Endothelial cell of umbilical vein (primary cell): Measurements from ENCODE around the gene COX10. TPM values are rescaled to one million over a fixed set of nuclear protein-coding genes. Genes with fewer than 3 reads are reported as not detected.

ENCODE experiments used
- BruUV-seq: library from RNA; stranded (reverse); fragments of 400-500 nt; replicated peaks from 2 replicates; lab custom pipeline; 2021; lab: Mats Ljungman, UMichigan
- CTCF ChIA-PET: fragments of 300-600, 350-600 bp; sonication (Branson Sonifier 250); formaldehyde crosslinking; loops from one replicate; lab custom pipeline; 2021; ENCODE audit warnings: antibody characterized with exemption, inconsistent platforms; lab: Charles Lee
- POLR2A ChIA-PET: fragments of 300-600, 350-600 bp; sonication (Branson Sonifier 250); formaldehyde crosslinking; loops from one replicate; lab custom pipeline; 2021; ENCODE audit warnings: antibody characterized with exemption, inconsistent platforms; lab: Charles Lee
- DNase-seq: peaks from one replicate; pipeline ENCODE4 v3.0.0-alpha.2; 2011; ENCODE audit warnings: low read depth, low spot score
- FAIRE-seq: peaks from 2 replicates; lab custom pipeline; 2011; peaks lifted over from hg19 to GRCh38; lab: Jason Lieb, UNC
- H2AFZ ChIP-seq: 2 replicates; pipeline ENCODE4 v1.6.0; 2012; ENCODE audit warnings: low read depth, low read length, control low read depth, inconsistent platforms
- H3K27ac ChIP-seq: 2 replicates; pipeline ENCODE4 v1.5.1; 2011; ENCODE audit warnings: low read depth, mild to moderate bottlenecking, control low read depth, low read length, moderate library complexity; ENCODE audit not compliant: insufficient read depth
- H3K27me3 ChIP-seq, 2 experiments: 2 replicates each; pipeline versions ENCODE4 v1.6.0 to v1.6.1; 2011; ENCODE audit warnings: low read length in 2 of 2, mixed read lengths in 1 of 2; ENCODE audit not compliant: control insufficient read depth in 2 of 2, insufficient read depth in 2 of 2
- H3K36me3 ChIP-seq, 2 experiments: 2 replicates in 1 of 2; 3 replicates in 1 of 2; pipeline ENCODE4 v1.5.1; 2011; ENCODE audit warnings: low read length in 2 of 2, mild to moderate bottlenecking in 1 of 2, moderate library complexity in 1 of 2; ENCODE audit not compliant: control insufficient read depth in 2 of 2, insufficient read depth in 2 of 2; ENCODE audit errors: extremely low read depth in 1 of 2
- H3K4me1 ChIP-seq: 3 replicates; pipeline ENCODE4 v1.5.1; 2011; ENCODE audit warnings: mild to moderate bottlenecking, low read length; ENCODE audit not compliant: control insufficient read depth, insufficient read depth; ENCODE audit errors: extremely low read depth
- H3K4me2 ChIP-seq: 2 replicates; pipeline ENCODE4 v1.6.1; 2011; ENCODE audit warnings: low read length, control low read depth, mixed read lengths; ENCODE audit not compliant: insufficient read depth
- H3K4me3 ChIP-seq, 3 experiments: fragments of 200-600 bp in 1 of 3; sonication (generic), shearing (Covaris generic) in 1 of 3; replicated peaks in 1 of 3; 2 replicates each; pipeline ENCODE4 v1.5.1; 2011 to 2016; ENCODE audit warnings: control low read depth in 3 of 3, low read length in 3 of 3, mild to moderate bottlenecking in 2 of 3, inconsistent platforms in 1 of 3, low read depth in 1 of 3, moderate library complexity in 1 of 3; ENCODE audit not compliant: insufficient read depth in 1 of 3
- H3K79me2 ChIP-seq: 2 replicates; pipeline ENCODE4 v1.6.0; 2012; ENCODE audit warnings: low read length, inconsistent platforms; ENCODE audit not compliant: control insufficient read depth, insufficient read depth
- H3K9ac ChIP-seq: replicated peaks from 2 replicates; pipeline ENCODE3; 2011; ENCODE audit warnings: low read length, control low read depth; ENCODE audit not compliant: insufficient read depth; ENCODE audit errors: extremely low read depth
- H3K9me1 ChIP-seq: replicated peaks from 3 replicates; pipeline ENCODE4 v1.6.0; 2011; ENCODE audit warnings: mild to moderate bottlenecking, low read length; ENCODE audit not compliant: control insufficient read depth, insufficient read depth; ENCODE audit errors: extremely low read depth
- H3K9me3 ChIP-seq: replicated peaks from 2 replicates; pipeline ENCODE4 v1.5.1; 2012; ENCODE audit warnings: low read length, inconsistent platforms; ENCODE audit not compliant: control insufficient read depth, insufficient read depth
- H4K20me1 ChIP-seq: replicated peaks from 2 replicates; pipeline ENCODE3; 2011; ENCODE audit warnings: mild to moderate bottlenecking, low read length; ENCODE audit not compliant: control insufficient read depth, insufficient read depth; ENCODE audit errors: extremely low read depth
- EZH2 ChIP-seq: IDR thresholded peaks from 2 replicates; pipeline ENCODE4 v1.6.1; 2012; ENCODE audit warnings: borderline replicate concordance, low read depth, mild to moderate bottlenecking, moderate library complexity, low read length, inconsistent platforms; ENCODE audit not compliant: severe bottlenecking
- FOS ChIP-seq: IDR thresholded peaks from 2 replicates; pipeline ENCODE4 v1.6.1; 2011; ENCODE audit warnings: mild to moderate bottlenecking, low read length, moderate library complexity, borderline replicate concordance; ENCODE audit not compliant: insufficient read depth
- GATA2 ChIP-seq: IDR thresholded peaks from 2 replicates; pipeline ENCODE4 v1.7.0; 2011; ENCODE audit warnings: low read depth, mild to moderate bottlenecking, moderate library complexity, mixed read lengths, low read length; ENCODE audit not compliant: insufficient read length, insufficient read depth
- JUN ChIP-seq: IDR thresholded peaks from 2 replicates; pipeline ENCODE4 v1.6.1; 2011; ENCODE audit warnings: borderline replicate concordance, low read depth; ENCODE audit not compliant: insufficient read length, insufficient read depth
- MYC ChIP-seq: IDR thresholded peaks from one replicate; pipeline ENCODE4 v1.6.1; 2011; ENCODE audit warnings: mild to moderate bottlenecking, low read depth, low read length
- POLR2A ChIP-seq: IDR thresholded peaks from 2 replicates; pipeline ENCODE4 v1.6.1; 2012; ENCODE audit warnings: low read depth, mild to moderate bottlenecking, control low read depth, low read length
- POLR2AphosphoS5 ChIP-seq: IDR thresholded peaks from 2 replicates; pipeline ENCODE4 v1.6.1; 2012; ENCODE audit warnings: low read depth, mild to moderate bottlenecking, control low read depth, low read length, moderate library complexity; ENCODE audit not compliant: insufficient read depth
- dilution Hi-C: fragments of 300-500 bp; cut with MboI; formaldehyde crosslinking; loops from one replicate; pipeline ENCODE4 v1.15.0; 2019; ENCODE audit warnings: low sequenced_read_pairs; ENCODE audit not compliant: extremely low pct_ligation_motif_present
- intact Hi-C: fragments of 100-400 bp; cut with micrococcal nuclease; formaldehyde crosslinking; loops from one replicate; pipeline ENCODE4 v1.10.0; 2022
- polyA plus RNA-seq, 4 experiments: library from polyadenylated mRNA; depleted of rRNA in 3 of 4; stranded (reverse) in 3 of 4; unstranded in 1 of 4; fragments of >200 nt; gene quantifications; 2 replicates each; pipeline versions ENCODE4 v1.2.1 to v1.2.3, GENCODE V29; 2011 to 2012; ENCODE audit warnings: missing spikeins in 1 of 4
- total RNA-seq: library from RNA; stranded (reverse); gene quantifications from 2 replicates; pipeline ENCODE4 v1.2.3, GENCODE V29; 2021
- TF ChIP-seq, protein P1 (sequence below): IDR thresholded peaks from 2 replicates; pipeline ENCODE4 v1.6.1; 2011; ENCODE audit not compliant: insufficient read depth, insufficient read length
- TF ChIP-seq, protein P2 (sequence below), 2 donors: IDR thresholded peaks; 1 replicate in 1 of 2; 2 replicates in 1 of 2; pipeline ENCODE4 v1.5.1; 2011; ENCODE audit warnings: low read length in 2 of 2, mild to moderate bottlenecking in 2 of 2, moderate library complexity in 2 of 2, control low read depth in 1 of 2, inconsistent platforms in 1 of 2, low read depth in 1 of 2; ENCODE audit not compliant: insufficient read depth in 1 of 2; ENCODE audit errors: extremely low read depth in 1 of 2

Gene COX10
- total and polyA plus RNA-seq, 2 donors (not counting 3 experiments of a cell fraction or from before 2014, with no cell fraction given) = 9.8 to 12.1 TPM

DNA sequence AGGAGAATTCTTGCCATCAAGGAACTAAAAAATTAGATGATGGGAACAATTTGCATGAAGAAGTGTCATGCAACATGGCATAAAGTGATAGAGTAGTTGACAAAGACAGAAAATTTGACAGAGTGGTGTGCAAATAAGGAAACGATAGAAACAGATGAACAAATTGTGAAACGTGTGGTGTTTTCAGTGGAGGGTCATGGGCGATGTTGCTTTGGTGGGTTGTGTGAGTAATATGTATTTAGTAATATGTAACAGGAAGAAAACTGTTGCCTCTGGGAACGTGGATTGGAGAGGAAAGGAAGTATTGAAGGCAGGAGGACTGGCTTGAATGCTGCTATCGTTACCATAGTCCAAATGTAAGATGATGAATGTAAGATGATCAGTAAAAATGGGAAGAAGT, 3.6 kb downstream of the COX10 start:
- ChIA-PET CTCF (no interaction called here), POLR2A (no interaction called here)
- dilution Hi-C loops = no loop called here
- Histone ChIP-seq H3K27ac (no peak overlapping the region), H3K79me2 (peaks cover 41% of the 10 kb centered on the region), H3K36me3 (no peaks in the 10 kb centered on the region), H3K9ac (no peak overlapping the region), H2AFZ (no peak overlapping the region), H3K4me1 (peaks cover 4% of the 10 kb centered on the region), H3K4me3 (no peak overlapping the region), H4K20me1 (no peaks in the 10 kb centered on the region), H3K4me2 (no peak overlapping the region), H3K9me3 (no peaks in the 10 kb centered on the region), H3K9me1 (peaks cover 2% of the 10 kb centered on the region), H3K27me3 (no peaks in the 10 kb centered on the region)
- intact Hi-C loops = no loop called here
- no peak for FAIRE-seq
- no peak for DNase-seq
- BruUV-seq = no TSS peak
- no peak for TF ChIP-seq POLR2A
- no peak for TF ChIP-seq JUN
- TF ChIP-seq MYC = no peak

DNA sequence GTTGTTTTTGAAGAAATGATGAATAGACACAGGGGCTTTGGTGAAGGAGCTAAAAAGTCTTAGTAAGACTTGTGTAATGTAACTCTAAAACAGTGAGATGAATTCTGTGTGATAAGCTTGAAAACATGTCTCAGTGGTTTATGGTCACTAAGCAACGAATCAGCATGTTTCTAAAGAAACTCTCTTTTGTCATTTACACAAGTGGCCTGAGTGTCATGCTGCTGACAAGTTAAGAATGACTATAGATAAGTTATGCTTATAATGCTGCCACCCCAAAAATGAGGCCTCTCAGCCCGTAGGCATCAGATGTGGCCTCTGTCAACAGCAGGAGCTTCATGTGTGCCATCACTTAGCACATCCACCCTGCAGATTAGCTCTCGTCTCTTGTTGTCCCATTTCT, 8.7 kb downstream of the COX10 start:
- no peak overlapping the region for H3K4me2 ChIP-seq
- H3K36me3 ChIP-seq = peaks cover 2 to 3% of the 10 kb centered on the region in 2 experiments
- H3K27ac ChIP-seq = no peak overlapping the region
- no peak overlapping the region for H3K9ac ChIP-seq
- no peaks in the 10 kb centered on the region for H3K27me3 ChIP-seq
- no peak overlapping the region for H3K4me3 ChIP-seq
- ChIA-PET CTCF (no interaction called here), POLR2A (no interaction called here)
- DNase-seq = no peak
- H2AFZ ChIP-seq = no peak overlapping the region
- no peaks in the 10 kb centered on the region for H4K20me1 ChIP-seq
- H3K79me2 ChIP-seq = peaks cover 9% of the 10 kb centered on the region
- H3K9me1 ChIP-seq = peaks cover 2% of the 10 kb centered on the region
- no TSS peak for BruUV-seq
- no peaks in the 10 kb centered on the region for H3K9me3 ChIP-seq
- no peaks in the 10 kb centered on the region for H3K4me1 ChIP-seq
- intact Hi-C loops = no loop called here
- FAIRE-seq = no peak
- dilution Hi-C loops = no loop called here
- TF ChIP-seq MYC (no peak), EZH2 (no peak), POLR2AphosphoS5 (no peak), GATA2 (no peak), FOS (no peak), POLR2A (no peak), JUN (no peak)
- TF ChIP-seq, protein P1, sequence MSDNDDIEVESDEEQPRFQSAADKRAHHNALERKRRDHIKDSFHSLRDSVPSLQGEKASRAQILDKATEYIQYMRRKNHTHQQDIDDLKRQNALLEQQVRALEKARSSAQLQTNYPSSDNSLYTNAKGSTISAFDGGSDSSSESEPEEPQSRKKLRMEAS = no peak
- TF ChIP-seq, protein P2, sequence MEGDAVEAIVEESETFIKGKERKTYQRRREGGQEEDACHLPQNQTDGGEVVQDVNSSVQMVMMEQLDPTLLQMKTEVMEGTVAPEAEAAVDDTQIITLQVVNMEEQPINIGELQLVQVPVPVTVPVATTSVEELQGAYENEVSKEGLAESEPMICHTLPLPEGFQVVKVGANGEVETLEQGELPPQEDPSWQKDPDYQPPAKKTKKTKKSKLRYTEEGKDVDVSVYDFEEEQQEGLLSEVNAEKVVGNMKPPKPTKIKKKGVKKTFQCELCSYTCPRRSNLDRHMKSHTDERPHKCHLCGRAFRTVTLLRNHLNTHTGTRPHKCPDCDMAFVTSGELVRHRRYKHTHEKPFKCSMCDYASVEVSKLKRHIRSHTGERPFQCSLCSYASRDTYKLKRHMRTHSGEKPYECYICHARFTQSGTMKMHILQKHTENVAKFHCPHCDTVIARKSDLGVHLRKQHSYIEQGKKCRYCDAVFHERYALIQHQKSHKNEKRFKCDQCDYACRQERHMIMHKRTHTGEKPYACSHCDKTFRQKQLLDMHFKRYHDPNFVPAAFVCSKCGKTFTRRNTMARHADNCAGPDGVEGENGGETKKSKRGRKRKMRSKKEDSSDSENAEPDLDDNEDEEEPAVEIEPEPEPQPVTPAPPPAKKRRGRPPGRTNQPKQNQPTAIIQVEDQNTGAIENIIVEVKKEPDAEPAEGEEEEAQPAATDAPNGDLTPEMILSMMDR (IDR thresholded peaks at IDR 0.05; ENCODE audit: extremely low read depth in 1 of 2, insufficient read depth in 1 of 2, low read depth in 1 of 2, low read length in 2 of 2) = no peak
